ENCODE results near the gene SLC22A23. TPM values are rescaled to one million over a fixed set of nuclear protein-coding genes. Genes with fewer than 3 reads are reported as not detected.

SLC22A23 gene
- total RNA-seq, 1 donor from 2014 or later: 19.4 TPM

DNA sequence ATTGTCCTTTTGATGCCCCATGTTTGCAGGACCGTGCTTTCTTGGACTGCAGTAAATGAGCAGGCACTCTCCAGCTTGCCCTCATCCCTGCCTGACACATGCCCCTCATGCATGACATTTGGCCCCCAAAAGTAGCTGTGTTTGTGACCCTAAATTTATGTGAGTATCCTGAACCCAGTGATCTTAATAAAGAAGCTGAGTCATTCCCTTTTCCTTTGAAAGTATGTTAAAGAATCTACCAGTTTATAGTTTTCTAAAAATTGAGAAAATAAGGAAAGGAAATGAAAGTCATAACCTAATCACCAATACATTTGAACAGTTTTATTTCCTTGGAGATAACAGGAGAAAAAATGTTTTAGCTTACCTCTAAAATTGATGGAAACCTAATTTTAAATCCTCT, 3.4 kb upstream of the SLC22A23 start:
- Mint-ChIP-seq H3K4me1 (ENCODE audit: low read depth) (peaks cover 22% of the 10 kb centered on the region), H3K9me3 (ENCODE audit: low read depth) (peaks cover 6% of the 10 kb centered on the region), H3K36me3 (ENCODE audit: insufficient read depth) (no peaks in the 10 kb centered on the region), H3K27me3 (no peaks in the 10 kb centered on the region), H3K4me3 (ENCODE audit: low read depth) (no peak overlapping the region), H3K27ac (no peak overlapping the region)
- TF ChIP-seq, protein P1, sequence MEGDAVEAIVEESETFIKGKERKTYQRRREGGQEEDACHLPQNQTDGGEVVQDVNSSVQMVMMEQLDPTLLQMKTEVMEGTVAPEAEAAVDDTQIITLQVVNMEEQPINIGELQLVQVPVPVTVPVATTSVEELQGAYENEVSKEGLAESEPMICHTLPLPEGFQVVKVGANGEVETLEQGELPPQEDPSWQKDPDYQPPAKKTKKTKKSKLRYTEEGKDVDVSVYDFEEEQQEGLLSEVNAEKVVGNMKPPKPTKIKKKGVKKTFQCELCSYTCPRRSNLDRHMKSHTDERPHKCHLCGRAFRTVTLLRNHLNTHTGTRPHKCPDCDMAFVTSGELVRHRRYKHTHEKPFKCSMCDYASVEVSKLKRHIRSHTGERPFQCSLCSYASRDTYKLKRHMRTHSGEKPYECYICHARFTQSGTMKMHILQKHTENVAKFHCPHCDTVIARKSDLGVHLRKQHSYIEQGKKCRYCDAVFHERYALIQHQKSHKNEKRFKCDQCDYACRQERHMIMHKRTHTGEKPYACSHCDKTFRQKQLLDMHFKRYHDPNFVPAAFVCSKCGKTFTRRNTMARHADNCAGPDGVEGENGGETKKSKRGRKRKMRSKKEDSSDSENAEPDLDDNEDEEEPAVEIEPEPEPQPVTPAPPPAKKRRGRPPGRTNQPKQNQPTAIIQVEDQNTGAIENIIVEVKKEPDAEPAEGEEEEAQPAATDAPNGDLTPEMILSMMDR (IDR thresholded peaks at IDR 0.05; ENCODE audit: unreplicated experiment): no peak
- no peak for DNase-seq (ENCODE audit: low spot score, unreplicated experiment)

DNA sequence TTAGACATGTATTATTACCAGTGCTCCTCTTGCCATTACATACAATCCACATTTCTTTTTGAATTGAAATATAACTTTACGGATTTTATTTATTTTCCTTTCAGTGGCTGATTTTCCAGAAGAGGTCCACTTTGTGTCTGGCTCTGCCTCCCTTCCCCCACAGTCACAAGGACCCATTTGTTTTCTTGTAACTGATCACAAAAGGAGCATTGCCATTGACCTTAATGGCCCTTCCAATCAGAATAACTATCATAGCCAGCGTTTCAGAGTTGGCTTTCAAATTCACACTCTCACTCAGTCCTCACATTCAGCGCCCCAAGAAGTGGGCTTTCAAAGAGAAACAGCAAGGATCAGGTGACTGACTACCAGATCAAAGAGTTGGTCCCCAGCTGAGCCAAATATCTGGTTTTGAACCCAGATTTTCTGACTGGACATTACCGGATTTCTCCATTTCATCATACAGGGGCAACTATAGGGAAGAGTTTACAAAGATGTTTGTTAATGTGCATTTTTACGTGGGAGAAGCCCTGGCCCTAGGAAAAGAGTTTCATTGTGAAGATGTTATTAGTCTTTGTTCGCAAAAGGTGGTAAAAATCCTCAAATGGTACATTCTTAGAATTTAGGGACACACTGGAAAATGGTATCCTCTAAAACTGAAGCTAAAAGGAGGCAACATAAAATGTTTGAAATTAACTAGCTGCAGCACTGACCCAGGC, 2.0 kb upstream of the SLC22A23 start:
- TF ChIP-seq, protein P1 (IDR thresholded peaks at IDR 0.05; ENCODE audit: unreplicated experiment): no peak
- Mint-ChIP-seq H3K4me1 (ENCODE audit: low read depth) (peaks cover 22% of the 10 kb centered on the region), H3K27ac (no peak overlapping the region), H3K4me3 (ENCODE audit: low read depth) (no peak overlapping the region), H3K9me3 (ENCODE audit: low read depth) (peaks cover 6% of the 10 kb centered on the region), H3K36me3 (ENCODE audit: insufficient read depth) (no peaks in the 10 kb centered on the region), H3K27me3 (no peaks in the 10 kb centered on the region)
- DNase-seq (ENCODE audit: low spot score, unreplicated experiment): no peak

GRCh38 chr6:3457710-3458602, 1.1 kb upstream of the SLC22A23 start:
- Mint-ChIP-seq H3K27ac (peak overlapping the region; percentile 30), H3K4me1 (ENCODE audit: low read depth) (peaks cover 22% of the 10 kb centered on the region), H3K36me3 (ENCODE audit: insufficient read depth) (no peaks in the 10 kb centered on the region)

DNA sequence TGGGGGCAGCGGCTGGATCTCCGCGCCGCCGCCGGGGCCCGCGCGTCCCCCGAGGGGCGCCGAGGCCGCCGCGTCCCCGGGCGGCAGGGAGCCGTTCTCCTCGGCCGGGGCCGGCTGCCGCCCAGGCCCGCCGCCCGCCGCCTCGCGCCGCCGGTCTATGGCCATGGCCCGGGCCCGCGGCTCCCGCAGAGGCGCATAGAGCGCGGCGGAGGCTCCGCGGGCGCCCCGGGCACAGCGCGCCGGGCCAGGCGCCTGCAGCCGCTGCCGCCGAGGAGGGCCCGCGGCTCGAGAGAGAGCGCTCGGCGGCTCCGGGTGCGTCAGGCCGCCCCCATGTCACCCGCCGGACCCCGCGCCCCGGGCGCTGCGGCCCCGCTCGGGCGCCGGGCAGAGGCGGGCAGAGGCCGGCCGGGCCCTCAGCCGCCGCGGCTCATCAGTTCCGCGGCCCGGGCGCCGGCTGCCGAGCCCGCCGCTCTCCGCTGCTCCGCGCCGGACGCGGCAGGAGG, 404 bp downstream of the SLC22A23 start:
- Mint-ChIP-seq H3K4me1 (ENCODE audit: low read depth) (peaks cover 22% of the 10 kb centered on the region), H3K27me3 (no peaks in the 10 kb centered on the region), H3K36me3 (ENCODE audit: insufficient read depth) (no peaks in the 10 kb centered on the region), H3K27ac (no peak overlapping the region), H3K9me3 (ENCODE audit: low read depth) (no peaks in the 10 kb centered on the region), H3K4me3 (ENCODE audit: low read depth) (no peak overlapping the region)
- TF ChIP-seq, protein P1 (IDR thresholded peaks at IDR 0.05; ENCODE audit: unreplicated experiment): no peak
- peak; percentile 15 for DNase-seq (ENCODE audit: low spot score, unreplicated experiment)

More at GRCh38 chr6:3457710-3458602, 1.1 kb upstream of the SLC22A23 start:
- TF ChIP-seq, protein P1 (IDR thresholded peaks at IDR 0.05; ENCODE audit: unreplicated experiment): no peak
- Mint-ChIP-seq H3K27me3 (no peaks in the 10 kb centered on the region), H3K9me3 (ENCODE audit: low read depth) (peaks cover 4% of the 10 kb centered on the region), H3K4me3 (ENCODE audit: low read depth) (peak overlapping the region; percentile 78)
- DNase-seq (ENCODE audit: low spot score, unreplicated experiment): no peak
